HEK293 (cell line): ENCODE data around the gene JPH3.

Source experiments
- CTCF ChIA-PET: fragments of 350-600 bp; formaldehyde crosslinking; extraction: SDS; loops from one replicate; lab custom pipeline; 2021; ENCODE audit warnings: antibody characterized with exemption; lab: Yijun Ruan, JAX
- POLR2A ChIA-PET: fragments of 300-600 bp; formaldehyde crosslinking; extraction: SDS; loops from one replicate; lab custom pipeline; 2020; ENCODE audit warnings: antibody characterized with exemption, inconsistent platforms; lab: Yijun Ruan, JAX
- H3K27ac ChIP-seq: fragments of 200-500 bp; sonication (Bioruptor generic); 2 replicates; pipeline ENCODE4 v1.5.1; 2014; ENCODE audit warnings: low read depth, low read length, control low read depth, inconsistent platforms; ENCODE audit errors: extremely low read depth
- H3K36me3 ChIP-seq, 2 experiments: fragments of 200-500 bp in 1 of 2; sonication (Bioruptor generic) in 1 of 2; 1 replicate in 1 of 2; 2 replicates in 1 of 2; pipeline ENCODE4 v1.5.1; 2014 to 2017; ENCODE audit warnings: inconsistent platforms in 2 of 2, low read length in 2 of 2; ENCODE audit not compliant: control insufficient read depth in 2 of 2, insufficient read depth in 1 of 2
- H3K4me1 ChIP-seq: fragments of 200-500 bp; sonication (Bioruptor generic); 2 replicates; pipeline ENCODE4 v1.5.1; 2014; ENCODE audit warnings: mild to moderate bottlenecking, low read length, inconsistent platforms; ENCODE audit not compliant: control insufficient read depth, insufficient read depth
- H3K4me3 ChIP-seq: 2 replicates; pipeline ENCODE4 v1.5.1; 2011; ENCODE audit warnings: low read depth, mild to moderate bottlenecking, control low read depth, low read length, moderate library complexity
- H3K9me3 ChIP-seq: fragments of 200-500 bp; sonication (Bioruptor generic); 2 replicates; pipeline ENCODE4 v1.5.1; 2014; ENCODE audit warnings: low read depth, low read length, inconsistent platforms; ENCODE audit not compliant: control insufficient read depth, insufficient read depth
- BCL11B ChIP-seq: fragments of 450-650 bp; formaldehyde crosslinking; IDR thresholded peaks from 2 replicates; pipeline ENCODE4 v1.5.1; 2016; ENCODE audit warnings: low read depth, missing biosample characterization, missing genetic modification characterization
- GLI2 ChIP-seq: fragments of 450-650 bp; formaldehyde crosslinking; IDR thresholded peaks from 2 replicates; pipeline ENCODE4; 2017; ENCODE audit warnings: missing biosample characterization, missing genetic modification characterization, low read depth, borderline replicate concordance
- REPIN1 ChIP-seq: fragments of 450-650 bp; formaldehyde crosslinking; IDR thresholded peaks from 2 replicates; pipeline ENCODE4 v1.5.1; 2017; ENCODE audit warnings: missing biosample characterization, missing genetic modification characterization, low read depth
- ZNF16 ChIP-seq: fragments of 450-650 bp; formaldehyde crosslinking; IDR thresholded peaks from 2 replicates; pipeline ENCODE4 v1.5.1; 2016; ENCODE audit warnings: low read depth, missing biosample characterization, missing genetic modification characterization
- ZNF202 ChIP-seq: fragments of 450-650 bp; formaldehyde crosslinking; IDR thresholded peaks from 2 replicates; pipeline ENCODE4 v1.5.1; 2016; ENCODE audit warnings: missing biosample characterization, missing genetic modification characterization, borderline replicate concordance
- ZNF211 ChIP-seq: fragments of 450-650 bp; formaldehyde crosslinking; IDR thresholded peaks from 2 replicates; pipeline ENCODE4 v1.5.1; 2016; ENCODE audit warnings: low read depth, missing biosample characterization, missing genetic modification characterization
- ZNF214 ChIP-seq: fragments of 450-650 bp; formaldehyde crosslinking; IDR thresholded peaks from 2 replicates; pipeline ENCODE4 v1.5.1; 2017; ENCODE audit warnings: missing biosample characterization, mild to moderate bottlenecking, missing genetic modification characterization, borderline replicate concordance
- ZNF223 ChIP-seq: fragments of 450-650 bp; formaldehyde crosslinking; IDR thresholded peaks from 2 replicates; pipeline ENCODE4 v1.5.1; 2016; ENCODE audit warnings: missing biosample characterization, missing genetic modification characterization
- ZNF248 ChIP-seq: fragments of 450-650 bp; formaldehyde crosslinking; IDR thresholded peaks from 2 replicates; pipeline ENCODE4 v1.5.1; 2017; ENCODE audit warnings: missing biosample characterization, missing genetic modification characterization
- ZNF335 ChIP-seq: fragments of 450-650 bp; formaldehyde crosslinking; conservative IDR thresholded peaks from 2 replicates; pipeline ENCODE4 v1.5.1; 2016; ENCODE audit warnings: missing biosample characterization, missing genetic modification characterization
- ZNF416 ChIP-seq: fragments of 450-650 bp; formaldehyde crosslinking; IDR thresholded peaks from 2 replicates; pipeline ENCODE4 v1.5.1; 2016; ENCODE audit warnings: missing biosample characterization, missing genetic modification characterization
- ZNF48 ChIP-seq: fragments of 450-650 bp; formaldehyde crosslinking; IDR thresholded peaks from 2 replicates; pipeline ENCODE4 v1.5.1; 2016; ENCODE audit warnings: missing biosample characterization, missing genetic modification characterization
- ZNF555 ChIP-seq: fragments of 450-650 bp; formaldehyde crosslinking; conservative IDR thresholded peaks from 2 replicates; pipeline ENCODE4 v1.5.1; 2017; ENCODE audit warnings: missing biosample characterization, mild to moderate bottlenecking, missing genetic modification characterization, inconsistent platforms
- ZNF76 ChIP-seq: fragments of 450-650 bp; formaldehyde crosslinking; IDR thresholded peaks from 2 replicates; pipeline ENCODE4; 2016; ENCODE audit warnings: low read depth, missing biosample characterization, missing genetic modification characterization, borderline replicate concordance
- ZNF768 ChIP-seq: fragments of 450-650 bp; formaldehyde crosslinking; IDR thresholded peaks from 2 replicates; pipeline ENCODE4 v1.5.1; 2018; ENCODE audit warnings: missing biosample characterization, mild to moderate bottlenecking, missing genetic modification characterization
- ZNF776 ChIP-seq: fragments of 450-650 bp; formaldehyde crosslinking; IDR thresholded peaks from 2 replicates; pipeline ENCODE4 v1.5.0; 2017; ENCODE audit warnings: missing biosample characterization, missing genetic modification characterization, borderline replicate concordance
- ZNF792 ChIP-seq: fragments of 450-650 bp; formaldehyde crosslinking; IDR thresholded peaks from 2 replicates; pipeline ENCODE4 v1.5.1; 2016; ENCODE audit warnings: missing biosample characterization, missing genetic modification characterization
- TF ChIP-seq, protein P1 (sequence below): fragments of 450-650 bp; formaldehyde crosslinking; IDR thresholded peaks from 2 replicates; pipeline ENCODE4 v1.5.1; 2016; ENCODE audit warnings: missing biosample characterization, missing genetic modification characterization
- TF ChIP-seq, protein P2 (sequence below): fragments of 450-650 bp; formaldehyde crosslinking; IDR thresholded peaks from 2 replicates; pipeline ENCODE4 v1.5.1; 2016; ENCODE audit warnings: missing biosample characterization, missing genetic modification characterization, low read depth
- TF ChIP-seq, protein P3 (sequence below): fragments of 450-650 bp; formaldehyde crosslinking; IDR thresholded peaks from 2 replicates; pipeline ENCODE4 v1.5.1; 2016; ENCODE audit warnings: missing biosample characterization, missing genetic modification characterization
- TF ChIP-seq, protein P4 (sequence below): fragments of 450-650 bp; formaldehyde crosslinking; IDR thresholded peaks from 2 replicates; pipeline ENCODE4 v1.5.0; 2017; ENCODE audit warnings: missing biosample characterization, missing genetic modification characterization, borderline replicate concordance
- TF ChIP-seq, protein P5 (sequence below): fragments of 450-650 bp; formaldehyde crosslinking; IDR thresholded peaks from 2 replicates; pipeline ENCODE4; 2016; ENCODE audit warnings: missing biosample characterization, missing genetic modification characterization
- TF ChIP-seq, protein P6 (sequence below): fragments of 450-650 bp; formaldehyde crosslinking; IDR thresholded peaks from 2 replicates; pipeline ENCODE4 v1.5.1; 2016; ENCODE audit warnings: missing biosample characterization, missing genetic modification characterization

The JPH3 gene

DNA sequence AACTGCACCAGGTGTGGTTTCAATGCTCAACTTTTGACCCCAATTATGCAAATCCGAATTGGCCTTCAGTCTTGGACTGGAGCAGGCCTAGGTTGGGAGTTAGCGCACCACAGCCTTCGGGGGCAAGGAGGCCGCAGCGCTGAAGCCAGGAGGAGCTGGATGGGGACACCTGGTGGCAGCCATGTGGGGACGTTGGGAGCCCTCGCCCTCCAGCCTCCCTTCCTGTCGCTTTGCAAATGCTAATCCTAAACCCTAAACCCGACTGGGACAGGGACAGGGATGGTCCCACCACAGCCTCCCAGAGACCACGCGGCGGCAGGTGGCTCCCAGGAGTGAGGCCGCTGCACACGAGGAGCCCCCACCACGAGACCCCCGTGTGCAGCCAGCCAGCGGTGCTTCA, 104.8 kb downstream of the JPH3 start:
- peaks cover 0 to 67% of the 10 kb centered on the region in 2 experiments; a peak in 2 of 3 replicates for H3K36me3 ChIP-seq
- TF ChIP-seq, protein P1, sequence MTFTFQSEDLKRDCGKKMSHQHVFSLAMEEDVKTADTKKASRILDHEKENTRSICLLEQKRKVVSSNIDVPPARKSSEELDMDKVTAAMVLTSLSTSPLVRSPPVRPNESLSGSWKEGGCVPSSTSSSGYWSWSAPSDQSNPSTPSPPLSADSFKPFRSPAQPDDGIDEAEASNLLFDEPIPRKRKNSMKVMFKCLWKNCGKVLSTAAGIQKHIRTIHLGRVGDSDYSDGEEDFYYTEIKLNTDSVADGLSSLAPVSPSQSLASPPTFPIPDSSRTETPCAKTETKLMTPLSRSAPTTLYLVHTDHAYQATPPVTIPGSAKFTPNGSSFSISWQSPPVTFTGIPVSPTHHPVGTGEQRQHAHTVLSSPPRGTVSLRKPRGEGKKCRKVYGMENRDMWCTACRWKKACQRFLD (tag by site-specific recombination), result no peak
- TF ChIP-seq ZNF76 (tag by site-specific recombination) (no peak), GLI2 (tag by site-specific recombination) (no peak), ZNF248 (tag by site-specific recombination) (no peak), ZNF16 (tag by site-specific recombination) (no peak), ZNF768 (no peak), REPIN1 (no peak), ZNF776 (no peak), ZNF214 (no peak), ZNF48 (tag by site-specific recombination) (no peak), ZNF211 (tag by site-specific recombination) (no peak)
- TF ChIP-seq, protein P2, sequence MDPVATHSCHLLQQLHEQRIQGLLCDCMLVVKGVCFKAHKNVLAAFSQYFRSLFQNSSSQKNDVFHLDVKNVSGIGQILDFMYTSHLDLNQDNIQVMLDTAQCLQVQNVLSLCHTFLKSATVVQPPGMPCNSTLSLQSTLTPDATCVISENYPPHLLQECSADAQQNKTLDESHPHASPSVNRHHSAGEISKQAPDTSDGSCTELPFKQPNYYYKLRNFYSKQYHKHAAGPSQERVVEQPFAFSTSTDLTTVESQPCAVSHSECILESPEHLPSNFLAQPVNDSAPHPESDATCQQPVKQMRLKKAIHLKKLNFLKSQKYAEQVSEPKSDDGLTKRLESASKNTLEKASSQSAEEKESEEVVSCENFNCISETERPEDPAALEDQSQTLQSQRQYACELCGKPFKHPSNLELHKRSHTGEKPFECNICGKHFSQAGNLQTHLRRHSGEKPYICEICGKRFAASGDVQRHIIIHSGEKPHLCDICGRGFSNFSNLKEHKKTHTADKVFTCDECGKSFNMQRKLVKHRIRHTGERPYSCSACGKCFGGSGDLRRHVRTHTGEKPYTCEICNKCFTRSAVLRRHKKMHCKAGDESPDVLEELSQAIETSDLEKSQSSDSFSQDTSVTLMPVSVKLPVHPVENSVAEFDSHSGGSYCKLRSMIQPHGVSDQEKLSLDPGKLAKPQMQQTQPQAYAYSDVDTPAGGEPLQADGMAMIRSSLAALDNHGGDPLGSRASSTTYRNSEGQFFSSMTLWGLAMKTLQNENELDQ (tag by site-specific recombination), result no peak
- TF ChIP-seq, protein P3, sequence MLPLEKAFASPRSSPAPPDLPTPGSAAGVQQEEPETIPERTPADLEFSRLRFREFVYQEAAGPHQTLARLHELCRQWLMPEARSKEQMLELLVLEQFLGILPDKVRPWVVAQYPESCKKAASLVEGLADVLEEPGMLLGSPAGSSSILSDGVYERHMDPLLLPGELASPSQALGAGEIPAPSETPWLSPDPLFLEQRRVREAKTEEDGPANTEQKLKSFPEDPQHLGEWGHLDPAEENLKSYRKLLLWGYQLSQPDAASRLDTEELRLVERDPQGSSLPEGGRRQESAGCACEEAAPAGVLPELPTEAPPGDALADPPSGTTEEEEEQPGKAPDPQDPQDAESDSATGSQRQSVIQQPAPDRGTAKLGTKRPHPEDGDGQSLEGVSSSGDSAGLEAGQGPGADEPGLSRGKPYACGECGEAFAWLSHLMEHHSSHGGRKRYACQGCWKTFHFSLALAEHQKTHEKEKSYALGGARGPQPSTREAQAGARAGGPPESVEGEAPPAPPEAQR (tag by site-specific recombination), result no peak
- H3K4me1 ChIP-seq, result no peaks in the 10 kb centered on the region
- ChIA-PET CTCF (no interaction called here), POLR2A (no interaction called here)
- H3K27ac ChIP-seq, result no peak overlapping the region
- no peak overlapping the region for H3K4me3 ChIP-seq
- H3K9me3 ChIP-seq, result no peaks in the 10 kb centered on the region

DNA sequence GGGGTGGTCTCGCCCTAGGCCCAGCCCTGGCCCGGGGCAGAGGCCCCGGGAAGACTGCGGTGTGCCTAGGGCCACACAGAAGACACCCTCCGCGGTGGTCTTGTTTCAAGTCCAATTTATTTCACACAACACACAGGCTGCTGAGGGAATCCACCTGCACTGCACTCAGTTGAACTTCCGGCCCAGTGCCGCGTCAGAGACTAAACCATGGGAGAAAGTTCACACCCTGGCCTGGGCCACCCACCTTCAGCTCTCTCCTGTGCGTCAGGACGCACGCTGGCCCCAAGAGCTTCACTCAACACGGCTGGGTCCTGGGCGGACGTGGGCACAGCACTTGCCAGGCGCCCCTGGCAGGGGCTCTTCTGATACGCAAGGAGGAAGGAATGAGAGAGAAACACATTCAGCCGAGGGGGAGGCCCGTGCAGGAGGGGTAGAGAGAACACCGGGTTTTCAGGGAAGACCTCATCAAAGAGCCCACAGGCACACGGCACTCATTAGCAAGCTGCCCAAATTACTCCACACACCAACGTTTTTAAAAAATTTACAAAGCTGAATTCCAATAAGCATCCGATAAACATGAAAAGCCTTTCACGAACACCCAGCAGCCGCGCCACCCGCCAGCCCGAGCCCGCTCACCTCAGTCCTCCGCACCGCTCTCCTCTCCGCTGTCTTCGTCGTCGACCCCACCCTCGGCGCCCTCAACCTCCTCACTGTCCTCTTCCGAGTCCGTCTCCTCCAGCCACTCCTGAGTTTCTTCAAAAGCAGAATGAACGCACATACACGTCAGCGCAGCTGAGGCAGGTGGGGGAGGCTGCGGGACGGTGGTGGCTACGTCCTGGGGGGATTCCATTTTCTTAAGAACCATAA, 105.6 kb downstream of the JPH3 start:
- Histone ChIP-seq H3K4me3 (no peak overlapping the region), H3K27ac (no peak overlapping the region), H3K9me3 (no peaks in the 10 kb centered on the region), H3K36me3 (peaks cover 0 to 67% of the 10 kb centered on the region in 2 experiments; a peak in 2 of 3 replicates), H3K4me1 (no peaks in the 10 kb centered on the region)
- CTCF ChIA-PET, result interaction anchor here (0.6 kb wide), 2 partner anchors 8 to 159 kb away, joined by 3 to 4 read pairs; no protein-coding TSS in a partner anchor
- POLR2A ChIA-PET, result no interaction called here
- TF ChIP-seq, protein P4, sequence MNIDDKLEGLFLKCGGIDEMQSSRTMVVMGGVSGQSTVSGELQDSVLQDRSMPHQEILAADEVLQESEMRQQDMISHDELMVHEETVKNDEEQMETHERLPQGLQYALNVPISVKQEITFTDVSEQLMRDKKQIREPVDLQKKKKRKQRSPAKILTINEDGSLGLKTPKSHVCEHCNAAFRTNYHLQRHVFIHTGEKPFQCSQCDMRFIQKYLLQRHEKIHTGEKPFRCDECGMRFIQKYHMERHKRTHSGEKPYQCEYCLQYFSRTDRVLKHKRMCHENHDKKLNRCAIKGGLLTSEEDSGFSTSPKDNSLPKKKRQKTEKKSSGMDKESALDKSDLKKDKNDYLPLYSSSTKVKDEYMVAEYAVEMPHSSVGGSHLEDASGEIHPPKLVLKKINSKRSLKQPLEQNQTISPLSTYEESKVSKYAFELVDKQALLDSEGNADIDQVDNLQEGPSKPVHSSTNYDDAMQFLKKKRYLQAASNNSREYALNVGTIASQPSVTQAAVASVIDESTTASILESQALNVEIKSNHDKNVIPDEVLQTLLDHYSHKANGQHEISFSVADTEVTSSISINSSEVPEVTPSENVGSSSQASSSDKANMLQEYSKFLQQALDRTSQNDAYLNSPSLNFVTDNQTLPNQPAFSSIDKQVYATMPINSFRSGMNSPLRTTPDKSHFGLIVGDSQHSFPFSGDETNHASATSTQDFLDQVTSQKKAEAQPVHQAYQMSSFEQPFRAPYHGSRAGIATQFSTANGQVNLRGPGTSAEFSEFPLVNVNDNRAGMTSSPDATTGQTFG, result no peak
- TF ChIP-seq ZNF223 (tag by site-specific recombination) (no peak), ZNF555 (no peak), ZNF416 (tag by site-specific recombination) (no peak), ZNF792 (tag by site-specific recombination) (no peak), ZNF202 (no peak), ZNF335 (tag by site-specific recombination) (no peak), BCL11B (no peak)
- TF ChIP-seq, protein P5, sequence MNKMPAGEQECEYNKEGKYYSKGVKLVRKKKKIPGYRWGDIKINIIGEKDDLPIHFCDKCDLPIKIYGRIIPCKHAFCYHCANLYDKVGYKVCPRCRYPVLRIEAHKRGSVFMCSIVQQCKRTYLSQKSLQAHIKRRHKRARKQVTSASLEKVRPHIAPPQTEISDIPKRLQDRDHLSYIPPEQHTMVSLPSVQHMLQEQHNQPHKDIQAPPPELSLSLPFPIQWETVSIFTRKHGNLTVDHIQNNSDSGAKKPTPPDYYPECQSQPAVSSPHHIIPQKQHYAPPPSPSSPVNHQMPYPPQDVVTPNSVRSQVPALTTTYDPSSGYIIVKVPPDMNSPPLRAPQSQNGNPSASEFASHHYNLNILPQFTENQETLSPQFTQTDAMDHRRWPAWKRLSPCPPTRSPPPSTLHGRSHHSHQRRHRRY (tag by site-specific recombination), result no peak
- TF ChIP-seq, protein P6, sequence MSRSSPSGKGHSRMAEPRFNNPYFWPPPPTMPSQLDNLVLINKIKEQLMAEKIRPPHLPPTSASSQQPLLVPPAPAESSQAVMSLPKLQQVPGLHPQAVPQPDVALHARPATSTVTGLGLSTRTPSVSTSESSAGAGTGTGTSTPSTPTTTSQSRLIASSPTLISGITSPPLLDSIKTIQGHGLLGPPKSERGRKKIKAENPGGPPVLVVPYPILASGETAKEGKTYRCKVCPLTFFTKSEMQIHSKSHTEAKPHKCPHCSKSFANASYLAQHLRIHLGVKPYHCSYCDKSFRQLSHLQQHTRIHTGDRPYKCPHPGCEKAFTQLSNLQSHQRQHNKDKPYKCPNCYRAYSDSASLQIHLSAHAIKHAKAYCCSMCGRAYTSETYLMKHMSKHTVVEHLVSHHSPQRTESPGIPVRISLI, result no peak
